MM.1S (cell line): ENCODE data around the gene ABCC8.

Experiments used
- EZH2phosphoT487 ChIP-seq: fragments of 300-600 bp; sonication (generic); IDR thresholded peaks from 2 replicates; pipeline ENCODE4 v1.6.1; 2018; ENCODE audit warnings: antibody characterized with exemption, low read length
- TF ChIP-seq, protein P1 (sequence below): fragments of 300-600 bp; sonication (generic); IDR thresholded peaks from 2 replicates; pipeline ENCODE4 v1.5.1; 2016; ENCODE audit warnings: antibody characterized with exemption, low read length, mixed read lengths

DNA sequence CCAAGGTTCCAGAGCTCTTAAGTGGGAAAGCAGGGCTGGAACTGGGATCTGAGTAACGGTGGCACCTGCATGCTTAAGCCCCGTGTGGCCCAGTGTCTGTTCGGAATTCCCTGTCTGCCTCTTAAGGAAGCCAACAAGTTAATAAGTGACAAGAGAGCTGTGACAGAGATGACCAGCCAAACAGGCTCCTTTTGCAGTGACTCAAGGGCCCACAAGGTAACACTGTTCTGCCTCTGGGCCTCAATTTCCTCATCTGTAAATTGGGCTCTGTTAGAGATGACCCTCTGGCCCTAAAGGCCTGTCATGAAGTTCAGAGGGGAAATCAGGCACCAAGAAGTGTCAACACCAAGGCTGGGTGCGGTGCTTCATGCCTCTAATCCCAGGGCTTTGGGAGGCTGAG, 48.9 kb upstream of the ABCC8 start:
- TF ChIP-seq, protein P1, sequence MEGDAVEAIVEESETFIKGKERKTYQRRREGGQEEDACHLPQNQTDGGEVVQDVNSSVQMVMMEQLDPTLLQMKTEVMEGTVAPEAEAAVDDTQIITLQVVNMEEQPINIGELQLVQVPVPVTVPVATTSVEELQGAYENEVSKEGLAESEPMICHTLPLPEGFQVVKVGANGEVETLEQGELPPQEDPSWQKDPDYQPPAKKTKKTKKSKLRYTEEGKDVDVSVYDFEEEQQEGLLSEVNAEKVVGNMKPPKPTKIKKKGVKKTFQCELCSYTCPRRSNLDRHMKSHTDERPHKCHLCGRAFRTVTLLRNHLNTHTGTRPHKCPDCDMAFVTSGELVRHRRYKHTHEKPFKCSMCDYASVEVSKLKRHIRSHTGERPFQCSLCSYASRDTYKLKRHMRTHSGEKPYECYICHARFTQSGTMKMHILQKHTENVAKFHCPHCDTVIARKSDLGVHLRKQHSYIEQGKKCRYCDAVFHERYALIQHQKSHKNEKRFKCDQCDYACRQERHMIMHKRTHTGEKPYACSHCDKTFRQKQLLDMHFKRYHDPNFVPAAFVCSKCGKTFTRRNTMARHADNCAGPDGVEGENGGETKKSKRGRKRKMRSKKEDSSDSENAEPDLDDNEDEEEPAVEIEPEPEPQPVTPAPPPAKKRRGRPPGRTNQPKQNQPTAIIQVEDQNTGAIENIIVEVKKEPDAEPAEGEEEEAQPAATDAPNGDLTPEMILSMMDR: no peak
- TF ChIP-seq EZH2phosphoT487: no peak
